ENCODE data around the gene AP4S1.
"Not testable (repeated sequence)": the region's sequence is repeated elsewhere in the genome, so short reads cannot be mapped to it uniquely, and the experiment has no call there.

The AP4S1 gene

DNA sequence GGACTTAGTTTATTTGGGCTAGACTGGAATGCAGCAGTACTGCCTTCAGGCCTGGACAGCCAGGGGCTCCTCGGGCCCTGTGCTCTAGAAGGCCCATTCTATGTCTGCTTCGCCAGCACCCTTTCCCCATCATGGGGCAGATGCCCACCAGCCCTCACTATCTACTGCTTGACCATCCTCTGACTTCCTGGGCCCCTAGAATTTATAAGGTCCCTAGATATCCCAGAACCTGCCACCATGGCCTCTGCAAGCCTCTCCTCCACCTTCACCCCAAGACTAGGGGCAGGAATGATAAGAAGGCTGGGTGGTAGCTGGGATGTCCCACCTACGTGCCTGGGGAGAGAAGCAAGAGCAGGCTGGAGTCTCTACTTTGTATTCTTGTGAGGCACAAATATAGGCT lies 59.6 kb downstream of the AP4S1 start:
- DNase-seq (ENCODE audit: low read depth): no peak

DNA sequence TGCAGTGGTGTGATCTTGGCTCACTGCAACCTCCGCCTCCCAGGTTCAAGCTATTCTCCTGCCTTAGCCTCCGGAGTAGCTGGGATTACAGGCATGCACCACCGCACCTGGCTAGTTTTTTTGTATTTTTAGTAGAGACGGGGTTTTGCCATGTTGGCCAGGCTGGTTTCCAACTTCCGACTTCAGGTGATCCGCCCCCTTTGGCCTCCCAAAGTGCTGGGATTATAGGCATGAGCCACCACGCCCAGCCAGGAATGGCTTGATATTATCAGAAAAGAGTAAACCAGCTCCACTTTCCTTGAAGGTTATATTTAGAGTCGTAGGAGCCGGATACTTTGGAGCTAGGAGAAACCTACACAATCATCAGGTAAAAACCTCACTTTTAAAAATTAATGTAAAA lies 61.0 kb downstream of the AP4S1 start:
- DNase-seq (ENCODE audit: low read depth): not testable (repeated sequence)

DNA sequence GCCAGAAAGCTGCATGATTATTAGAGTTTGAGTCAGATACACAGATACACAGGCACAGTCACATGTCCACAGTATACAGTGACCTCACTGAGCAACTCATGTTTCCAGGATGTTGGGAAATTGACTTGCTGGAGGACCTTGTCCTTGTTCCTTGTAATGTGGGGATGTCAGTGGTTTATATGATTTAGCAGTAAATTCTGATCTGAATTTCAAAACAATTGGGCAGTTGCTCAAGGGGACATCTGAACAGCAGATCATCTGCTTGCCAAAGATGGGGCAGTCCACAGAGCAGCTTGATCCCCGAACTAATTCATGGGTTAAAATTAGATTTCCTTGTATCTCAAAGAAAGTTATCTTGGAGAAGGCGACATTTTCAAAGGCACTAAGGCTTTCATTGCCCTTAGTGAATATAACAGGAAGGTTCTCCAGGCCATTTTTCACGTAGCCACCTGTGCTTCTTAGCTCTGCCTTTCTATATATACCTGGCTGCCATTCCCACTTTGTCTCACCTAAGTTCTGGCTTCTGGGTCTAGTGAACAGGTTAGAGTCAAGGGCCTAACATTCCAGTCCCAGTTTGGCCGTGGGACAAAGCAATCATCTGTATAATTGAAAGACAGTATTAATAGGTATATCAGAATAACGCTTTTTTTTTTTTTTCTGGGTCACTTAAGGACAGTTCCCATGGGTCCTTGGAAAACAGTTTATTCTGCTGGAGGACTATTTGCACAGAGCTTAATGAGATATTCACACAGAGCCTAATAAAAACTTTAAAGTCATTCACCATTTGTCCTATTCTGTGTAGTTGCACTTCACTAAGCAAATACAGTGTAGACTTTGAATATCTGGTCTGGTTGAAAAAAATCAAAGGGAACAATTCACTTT lies 65.7 kb downstream of the AP4S1 start:
- no peak for DNase-seq (ENCODE audit: low read depth)

DNA sequence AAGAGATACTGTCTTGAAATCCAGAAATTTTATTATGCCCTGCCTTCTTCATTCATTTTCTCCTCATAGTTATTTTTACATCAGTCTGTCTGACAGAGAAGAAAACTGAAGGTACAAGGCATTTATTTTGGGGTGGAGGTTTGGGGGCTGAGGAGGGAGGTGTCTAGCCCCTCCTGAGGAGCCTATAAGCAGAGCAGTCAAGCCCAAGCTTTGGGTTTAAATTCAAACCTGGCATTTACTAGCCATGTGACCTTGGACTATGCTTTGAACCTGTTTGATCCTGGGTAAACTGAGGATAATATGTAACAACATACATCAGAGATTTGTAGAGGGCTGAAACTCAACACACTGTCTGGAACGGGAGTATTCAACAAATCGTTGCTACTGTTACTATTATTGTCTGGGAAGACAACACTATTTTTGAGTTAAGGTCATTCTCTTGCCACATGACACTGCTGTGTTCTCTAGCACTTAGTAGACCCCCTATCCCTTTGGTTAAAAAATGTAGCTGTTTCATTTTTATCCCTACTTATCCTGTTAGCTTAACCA lies 66.8 kb downstream of the AP4S1 start:
- DNase-seq (ENCODE audit: low read depth): no peak

DNA sequence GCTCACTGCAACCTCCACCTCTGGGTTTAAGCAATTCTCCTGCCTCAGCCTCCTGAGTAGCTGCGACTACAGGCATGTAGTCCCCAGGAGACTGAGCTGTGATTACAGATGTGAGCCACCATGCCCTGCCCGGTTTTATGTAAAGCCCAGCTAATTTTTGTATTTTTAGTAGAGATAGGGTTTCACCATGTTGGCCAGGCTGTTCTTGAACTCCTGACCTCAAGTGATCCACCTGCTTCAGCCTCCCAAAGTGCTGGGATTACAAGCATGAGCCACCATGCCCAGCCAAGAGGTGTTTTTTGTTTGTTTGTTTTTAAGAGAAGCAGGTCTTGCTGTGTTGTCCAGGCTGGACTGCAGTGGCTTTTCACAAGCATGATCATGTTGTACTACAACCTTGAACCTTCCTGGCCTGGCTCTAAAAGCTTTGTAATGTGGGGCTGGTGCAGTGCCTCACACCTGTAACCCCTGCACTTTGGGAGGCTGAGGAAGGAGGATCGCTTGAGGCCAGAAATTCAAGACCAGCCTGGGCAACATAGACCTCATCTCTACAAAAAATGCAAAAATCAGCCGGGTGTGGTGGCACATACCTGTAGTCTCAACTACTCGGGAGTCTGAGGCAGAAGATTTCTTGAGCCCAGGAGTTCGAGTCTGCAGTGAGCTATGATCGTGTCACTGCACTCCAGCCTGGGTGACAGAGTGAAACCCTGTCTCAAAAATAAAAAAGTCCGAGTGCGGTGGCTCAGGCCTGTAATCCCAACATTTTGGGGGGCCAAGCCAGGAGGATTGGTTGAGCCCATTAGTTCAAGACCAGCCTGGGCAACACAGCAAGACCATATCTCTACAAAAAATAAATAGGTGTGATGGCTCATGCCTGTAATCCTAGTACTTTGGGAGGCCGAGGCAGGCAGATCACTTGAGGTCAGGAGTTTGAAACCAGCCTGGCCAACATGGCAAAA lies 68.7 kb downstream of the AP4S1 start:
- not testable (repeated sequence) for DNase-seq (ENCODE audit: low read depth)

DNA sequence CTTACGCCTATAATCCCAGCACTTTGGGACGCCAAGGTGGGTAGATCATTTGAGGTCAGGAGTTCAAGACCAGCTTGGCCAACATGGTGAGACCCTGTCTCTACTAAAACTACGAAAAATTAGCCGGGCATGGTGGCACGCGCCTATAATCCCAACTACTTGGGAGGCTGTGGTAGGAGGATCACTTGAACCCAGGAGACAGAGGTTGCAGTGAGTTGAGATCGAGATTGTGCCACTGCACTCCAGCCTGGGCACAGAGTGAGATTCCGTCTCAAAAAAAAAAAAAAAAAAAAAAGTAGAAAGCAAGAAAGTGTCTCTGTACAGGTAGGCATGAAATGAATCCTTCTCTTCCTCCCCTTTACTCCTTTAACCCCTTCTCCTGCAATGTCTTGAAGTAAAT lies 70.4 kb downstream of the AP4S1 start:
- DNase-seq (ENCODE audit: low read depth): not testable (repeated sequence)

DNA sequence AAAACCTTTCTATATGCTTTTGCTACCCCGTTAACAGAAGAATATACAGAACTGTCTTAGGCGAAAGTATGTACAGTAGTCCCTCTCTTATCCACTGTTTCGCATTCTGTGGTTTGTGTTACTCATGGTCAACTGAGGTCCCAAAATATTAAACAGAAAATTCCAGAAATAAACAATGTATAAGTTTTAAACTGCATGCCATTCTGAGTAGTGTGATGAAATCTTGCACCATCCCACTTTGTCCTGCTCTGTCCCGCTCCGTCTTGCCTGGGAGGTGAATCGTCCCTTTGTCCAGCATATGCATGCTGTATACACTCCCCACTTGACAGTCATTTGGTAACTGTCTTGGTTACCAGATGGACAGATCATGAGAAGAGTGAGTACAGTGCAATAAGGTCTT lies 70.8 kb downstream of the AP4S1 start:
- DNase-seq (ENCODE audit: low read depth): no peak

DNA sequence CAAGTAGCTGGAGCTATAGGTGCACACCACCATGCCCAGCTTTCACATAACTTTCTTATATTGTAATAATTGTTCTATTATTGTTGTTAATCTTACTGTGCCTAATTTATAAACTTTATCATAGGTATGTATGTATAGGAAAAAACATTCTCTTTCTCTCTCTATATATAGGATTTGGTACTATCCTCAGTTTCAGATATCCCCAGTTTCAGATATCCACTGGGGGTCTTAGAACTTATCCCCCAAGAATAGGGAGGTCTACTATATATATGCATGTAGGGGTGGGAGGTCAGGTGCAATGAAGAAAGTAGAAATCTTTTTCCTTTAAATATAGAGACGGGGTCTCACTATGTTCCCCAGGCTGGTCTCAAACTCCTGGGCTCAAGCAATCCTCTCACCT lies 71.6 kb downstream of the AP4S1 start:
- DNase-seq (ENCODE audit: low read depth): no peak

DNA sequence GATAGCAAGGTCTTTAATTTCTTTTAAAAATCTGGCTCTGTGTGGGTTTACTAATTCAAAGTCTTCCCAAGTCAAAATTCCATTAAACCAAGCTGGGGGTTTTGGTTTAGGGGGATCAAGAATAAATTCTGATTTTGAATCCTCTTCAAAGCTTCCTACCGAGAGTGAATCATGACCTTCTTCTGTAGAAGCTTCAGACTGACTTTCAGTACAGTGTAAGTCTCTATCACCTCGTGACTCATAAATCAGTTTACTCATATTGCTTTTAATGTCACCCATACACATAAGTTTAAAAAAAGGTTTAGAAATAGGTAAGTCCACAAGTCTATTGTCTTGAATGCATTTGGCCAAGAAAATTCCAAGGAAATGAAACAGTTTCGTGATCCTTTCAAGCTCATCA lies 81.3 kb downstream of the AP4S1 start:
- DNase-seq (ENCODE audit: low read depth): no peak

DNA sequence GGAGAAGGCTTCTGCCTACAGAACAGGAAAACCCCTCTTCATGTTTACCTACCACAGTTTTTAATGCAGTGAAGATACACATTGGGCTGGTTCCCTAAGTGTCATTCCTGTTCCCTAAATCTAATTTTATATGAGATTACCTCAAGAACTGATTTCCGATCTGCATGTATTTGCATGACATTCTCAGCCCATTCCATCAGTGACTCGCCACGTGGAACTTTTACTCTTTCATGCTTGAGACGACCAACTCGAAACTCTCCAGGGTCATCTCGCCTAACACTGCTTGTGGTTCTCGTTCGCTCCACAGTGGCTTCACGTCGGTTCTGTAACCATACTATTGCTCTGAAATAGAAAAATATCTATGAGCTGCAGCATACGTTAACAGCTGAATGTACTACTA lies 83.8 kb downstream of the AP4S1 start:
- DNase-seq (ENCODE audit: low read depth): no peak

DNA sequence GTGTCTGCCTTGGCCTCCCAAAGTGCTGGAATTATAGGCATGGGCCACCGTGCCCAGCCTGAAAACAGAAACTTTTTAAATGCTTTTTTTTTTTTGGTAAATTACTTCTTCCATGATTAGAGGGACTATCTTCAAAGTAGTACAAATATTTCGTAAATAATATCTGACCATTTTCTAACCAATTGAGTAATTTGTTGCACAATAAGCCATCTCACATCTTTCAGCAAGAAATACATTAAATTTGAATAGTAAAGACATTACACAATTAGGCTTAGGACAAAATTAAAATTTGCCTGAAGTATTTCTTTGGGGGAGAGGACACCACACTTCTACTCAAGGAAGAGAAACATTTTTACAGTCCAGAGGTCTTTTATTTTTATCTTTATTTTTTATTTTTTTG lies 85.4 kb downstream of the AP4S1 start:
- DNase-seq (ENCODE audit: low read depth): no peak

DNA sequence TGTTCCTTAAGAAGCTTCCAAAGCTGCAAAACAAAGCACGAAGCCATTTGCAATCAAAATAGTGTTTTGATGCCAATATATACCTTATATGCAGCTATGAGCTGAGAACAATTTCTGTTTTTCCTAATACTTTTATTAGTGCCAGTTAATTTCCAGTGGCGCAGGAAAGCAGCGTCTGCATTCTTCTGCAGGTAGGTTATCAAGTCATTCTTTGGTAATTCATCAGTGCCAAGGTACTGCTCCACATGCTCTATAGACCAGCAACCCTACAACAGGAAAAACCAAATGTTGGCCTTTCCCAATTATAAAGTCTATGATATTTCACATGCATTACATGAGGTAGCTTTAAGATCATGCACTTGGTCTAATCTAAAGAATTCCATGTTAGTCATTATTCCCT lies 88.3 kb downstream of the AP4S1 start:
- DNase-seq (ENCODE audit: low read depth): no peak

DNA sequence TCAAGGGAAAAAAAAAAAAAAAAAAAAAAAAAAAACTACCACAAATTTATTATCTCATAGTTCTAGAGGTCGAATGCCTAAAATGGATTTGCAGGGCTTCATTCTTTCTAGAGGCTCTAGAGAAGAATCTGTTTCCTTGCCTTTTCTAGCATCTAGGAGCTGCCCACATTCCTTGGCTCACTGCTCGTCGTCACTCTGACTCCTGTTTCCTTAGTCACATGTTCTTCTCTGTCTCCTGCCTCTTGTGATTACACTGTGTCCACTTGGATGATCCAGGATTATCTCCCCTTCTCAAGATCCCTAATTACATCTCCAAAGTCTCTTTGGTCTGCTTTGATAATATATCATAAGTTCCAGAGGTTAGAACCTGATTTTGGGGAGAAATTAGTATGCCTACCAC lies 93.4 kb downstream of the AP4S1 start:
- DNase-seq (ENCODE audit: low read depth): no peak

DNA sequence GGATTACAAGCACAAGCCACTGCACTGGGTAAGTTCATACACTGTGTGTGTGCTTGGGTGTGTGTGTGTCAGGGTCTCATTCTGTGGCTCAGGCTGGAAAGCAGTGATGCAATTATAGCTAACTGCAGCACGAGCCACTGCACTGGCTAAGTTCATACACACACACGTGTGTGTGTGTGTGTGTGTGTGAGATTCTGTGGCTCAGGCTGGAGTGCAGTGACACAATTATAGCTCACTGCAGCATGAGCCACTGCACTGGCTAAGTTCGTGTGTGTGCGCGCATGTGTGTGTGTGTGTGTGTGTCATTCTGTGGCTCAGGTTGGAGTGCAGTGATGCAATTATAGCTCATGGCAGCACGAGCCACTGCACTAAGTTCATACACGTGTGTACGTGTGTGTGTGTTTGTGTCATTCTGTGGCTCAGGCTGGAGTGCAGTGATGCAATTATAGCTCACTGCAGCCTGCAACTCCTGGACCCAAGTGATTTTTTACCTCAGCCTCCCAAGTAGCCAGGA lies 96.7 kb downstream of the AP4S1 start:
- no peak for DNase-seq (ENCODE audit: low read depth)

DNA sequence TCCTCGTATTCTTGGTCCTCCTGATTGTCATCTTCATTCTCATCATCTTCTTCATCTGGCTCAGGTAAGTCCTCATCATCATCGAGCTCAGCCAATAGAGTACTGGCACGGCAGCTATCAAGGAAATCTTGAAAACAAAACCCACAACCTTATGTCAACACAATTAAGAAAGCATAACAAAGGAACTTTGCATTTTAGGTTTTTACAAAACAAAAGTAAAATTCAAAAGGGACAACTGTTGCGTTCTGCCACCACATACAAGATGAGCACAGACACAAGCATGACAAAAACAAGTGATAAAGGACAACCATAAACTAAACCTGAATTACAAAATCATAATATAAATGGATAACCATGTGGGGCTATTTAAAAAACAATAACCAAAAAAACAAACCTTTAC lies 97.5 kb downstream of the AP4S1 start:
- DNase-seq (ENCODE audit: low read depth): no peak

DNA sequence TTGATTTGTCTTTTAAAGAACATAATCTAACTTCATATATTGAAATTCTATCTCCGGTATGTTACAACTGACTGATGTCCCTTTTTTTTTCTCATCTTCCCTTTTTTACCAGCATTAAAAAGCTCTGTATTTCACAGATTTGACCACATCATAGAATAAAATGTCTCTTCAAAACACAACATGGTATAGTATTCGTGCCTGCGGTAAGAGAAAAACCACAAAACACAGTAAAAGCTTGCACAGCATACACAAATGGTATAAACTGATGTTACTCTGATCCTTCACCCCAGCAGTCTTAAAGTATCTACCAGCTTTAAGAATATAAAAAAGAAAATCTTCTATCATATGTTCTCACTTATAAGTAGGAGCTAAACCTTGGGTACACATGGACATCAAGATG lies 98.7 kb downstream of the AP4S1 start:
- DNase-seq (ENCODE audit: low read depth): no peak

DNA sequence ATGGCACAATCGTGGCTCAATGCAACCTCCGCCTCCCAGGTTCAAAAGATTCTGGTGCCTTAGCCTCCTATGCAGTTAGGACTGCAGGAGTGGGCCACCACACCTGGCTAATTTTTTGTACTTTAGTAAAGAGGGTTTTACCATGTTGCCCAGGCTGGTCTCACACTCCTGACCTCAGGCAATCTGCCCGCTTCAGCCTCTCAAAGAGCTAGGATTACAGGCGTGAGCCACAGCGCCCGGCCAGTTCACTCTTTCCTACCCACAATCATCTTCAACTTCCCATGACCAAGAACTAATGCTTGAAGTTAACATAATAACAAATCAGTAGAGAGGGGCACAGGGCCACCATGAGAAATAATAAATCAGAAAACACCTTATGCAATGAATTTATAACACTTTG lies 99.8 kb downstream of the AP4S1 start:
- no peak for DNase-seq (ENCODE audit: low read depth)

DNA sequence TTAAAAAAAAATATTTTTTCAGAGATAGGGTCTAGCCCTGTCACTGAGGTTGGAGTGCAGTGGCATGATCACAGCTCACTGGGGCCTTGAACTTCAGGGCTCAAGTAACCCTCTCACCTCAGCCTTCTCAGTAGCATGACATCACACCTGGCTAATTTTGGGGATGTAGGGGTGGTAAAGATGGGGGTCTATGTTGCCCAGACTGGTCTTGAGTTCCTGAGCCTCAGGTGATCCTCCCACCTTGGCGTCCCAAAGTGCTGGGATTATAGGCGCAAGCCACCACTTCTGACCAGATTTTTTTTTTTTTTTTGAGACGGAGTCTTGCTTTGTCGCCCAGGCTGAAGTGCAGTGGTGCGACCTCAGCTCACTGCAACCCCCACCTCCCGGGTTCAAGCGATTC lies 101.2 kb downstream of the AP4S1 start:
- DNase-seq (ENCODE audit: low read depth): no peak

DNA sequence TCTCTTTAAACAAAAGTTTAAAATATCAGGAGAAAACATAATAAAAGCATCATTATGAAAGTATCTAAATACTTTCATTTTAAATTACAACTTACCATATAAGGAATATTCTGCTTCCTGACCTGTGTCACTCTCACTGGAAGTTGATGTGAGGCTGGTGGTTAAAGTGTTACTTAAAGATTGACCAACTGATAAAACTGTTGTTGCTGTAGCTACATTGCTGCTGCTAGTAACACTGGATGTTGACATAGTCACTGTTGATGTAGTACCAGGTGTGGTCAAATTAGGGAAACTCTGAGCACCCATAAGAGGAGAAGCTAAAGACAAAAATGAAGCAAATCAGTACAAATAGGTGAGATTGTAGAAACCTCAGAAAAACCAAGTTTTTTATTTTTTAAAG lies 102.2 kb downstream of the AP4S1 start:
- DNase-seq (ENCODE audit: low read depth): peak; percentile 3

DNA sequence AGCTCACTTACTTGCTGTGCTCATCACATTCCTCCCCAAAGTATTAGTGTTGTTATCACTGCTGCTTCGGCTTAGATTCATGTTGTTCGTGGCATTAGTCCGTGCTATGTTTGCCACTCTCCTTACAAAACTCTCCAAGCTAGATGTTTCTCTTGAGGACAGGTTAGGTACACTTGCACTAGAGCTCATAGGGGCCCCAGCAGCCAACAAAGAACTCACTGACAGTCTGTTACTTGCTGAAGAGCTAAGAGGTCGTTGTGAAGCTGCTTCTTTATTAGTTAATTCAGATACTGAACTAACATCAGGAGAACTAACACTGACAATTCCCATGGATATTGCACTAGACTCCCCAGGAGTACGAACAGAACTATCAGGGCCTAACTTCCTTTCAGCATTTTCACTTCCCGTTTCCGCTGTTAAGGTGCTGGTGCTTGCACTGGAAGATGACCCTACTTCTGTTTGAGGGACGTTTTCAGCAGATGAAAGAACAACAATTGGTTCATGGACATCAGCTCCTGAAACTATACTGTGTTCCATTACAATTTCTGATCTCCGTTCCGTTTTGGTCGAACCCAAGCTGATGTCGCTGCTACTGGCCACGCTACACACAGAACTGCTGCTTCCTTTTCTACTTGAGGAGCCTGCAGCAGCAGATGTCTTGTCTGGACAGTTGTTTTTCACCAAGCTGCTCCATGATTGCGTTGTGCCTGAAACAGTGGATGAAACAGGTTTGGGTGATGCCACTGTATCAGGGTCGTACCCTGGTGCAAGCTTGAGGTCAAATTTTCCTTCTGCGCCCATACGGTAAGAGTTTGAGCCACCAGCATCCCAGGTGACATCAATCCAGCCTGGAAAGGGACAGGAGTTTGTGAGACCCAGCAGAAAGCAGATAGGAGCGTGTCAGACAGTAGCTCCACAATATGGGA lies 103.4 kb downstream of the AP4S1 start:
- no peak for DNase-seq (ENCODE audit: low read depth)

DNA sequence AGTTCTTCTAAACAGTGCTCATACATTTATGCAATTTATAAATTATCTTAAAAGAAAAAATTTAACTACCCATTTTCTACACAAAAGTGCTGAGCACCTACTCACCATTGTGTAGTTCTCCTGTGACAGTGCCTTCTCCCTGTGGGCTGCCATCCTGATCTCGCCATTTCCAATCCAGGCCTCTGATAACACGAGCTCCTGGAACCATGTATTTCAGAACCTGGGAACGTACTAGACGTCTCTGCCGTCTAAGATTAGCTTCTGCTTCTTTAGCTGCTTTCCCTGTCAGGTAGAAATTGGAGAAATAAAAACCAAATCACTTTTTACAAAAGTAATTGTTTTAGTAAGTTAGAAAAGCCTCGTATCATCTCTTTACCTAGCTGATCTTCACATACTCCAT lies 107.7 kb downstream of the AP4S1 start:
- DNase-seq (ENCODE audit: low read depth): no peak
